Astrocyte (in vitro differentiated cells and primary cell): Measurements from ENCODE around the gene LMX1B. TPM values are rescaled to one million over a fixed set of nuclear protein-coding genes. Genes with fewer than 3 reads are reported as not detected.

Experiments used
- DNase-seq: peaks from one replicate; pipeline ENCODE4 v3.0.0-alpha.2; 2010; ENCODE audit warnings: low read depth
- FAIRE-seq: peaks from 2 replicates; lab custom pipeline; 2011; peaks lifted over from hg19 to GRCh38; lab: Jason Lieb, UNC
- H2AFZ ChIP-seq: 2 replicates; pipeline ENCODE4 v1.6.0; 2012; ENCODE audit warnings: low read depth, low read length, inconsistent platforms
- H3K27ac ChIP-seq: 2 replicates; pipeline ENCODE4 v1.5.1; 2011; ENCODE audit warnings: low read depth, low read length, inconsistent platforms
- H3K27me3 ChIP-seq: 2 replicates; pipeline ENCODE4 v1.6.0; 2011; ENCODE audit warnings: low read length, inconsistent platforms; ENCODE audit not compliant: insufficient read depth
- H3K36me3 ChIP-seq: 2 replicates; pipeline ENCODE4 v1.5.1; 2011; ENCODE audit warnings: low read length, inconsistent platforms; ENCODE audit not compliant: insufficient read depth
- H3K4me1 ChIP-seq: 2 replicates; pipeline ENCODE4 v1.5.1; 2011; ENCODE audit warnings: low read length, inconsistent platforms; ENCODE audit not compliant: insufficient read depth
- H3K4me2 ChIP-seq: 2 replicates; pipeline ENCODE4 v1.6.0; 2012; ENCODE audit warnings: low read length, inconsistent platforms
- H3K4me3 ChIP-seq: 2 replicates; pipeline ENCODE4 v1.5.1; 2011; ENCODE audit warnings: low read depth, mild to moderate bottlenecking, low read length, inconsistent platforms; ENCODE audit not compliant: insufficient read depth
- H3K79me2 ChIP-seq: 2 replicates; pipeline ENCODE4 v1.6.0; 2012; ENCODE audit warnings: mild to moderate bottlenecking, low read length, inconsistent platforms; ENCODE audit not compliant: insufficient read depth
- H3K9ac ChIP-seq: 2 replicates; pipeline ENCODE4 v1.6.0; 2012; ENCODE audit warnings: mild to moderate bottlenecking, low read length, inconsistent platforms
- H3K9me3 ChIP-seq: 2 replicates; pipeline ENCODE4 v1.5.1; 2012; ENCODE audit warnings: low read depth, mild to moderate bottlenecking, low read length, inconsistent platforms; ENCODE audit not compliant: insufficient read depth
- H4K20me1 ChIP-seq: 2 replicates; pipeline ENCODE4 v1.6.0; 2012; ENCODE audit warnings: low read length, inconsistent platforms; ENCODE audit not compliant: insufficient read depth
- H3K27ac Mint-ChIP-seq: one replicate; pipeline ENCODE4 v1.8.0; 2021; ENCODE audit warnings: mild to moderate bottlenecking, mixed read lengths; ENCODE audit not compliant: unreplicated experiment
- H3K27me3 Mint-ChIP-seq: one replicate; pipeline ENCODE4 v1.8.0; 2021; ENCODE audit warnings: low read depth, mixed read lengths; ENCODE audit not compliant: unreplicated experiment
- H3K36me3 Mint-ChIP-seq: one replicate; pipeline ENCODE4 v1.8.0; 2021; ENCODE audit warnings: low read depth, mixed read lengths; ENCODE audit not compliant: unreplicated experiment
- H3K4me1 Mint-ChIP-seq: one replicate; pipeline ENCODE4 v1.8.0; 2021; ENCODE audit warnings: low read depth, mixed read lengths; ENCODE audit not compliant: unreplicated experiment
- H3K4me3 Mint-ChIP-seq: one replicate; pipeline ENCODE4 v1.8.0; 2021; ENCODE audit warnings: mild to moderate bottlenecking, moderate library complexity, mixed read lengths; ENCODE audit not compliant: unreplicated experiment
- H3K9me3 Mint-ChIP-seq: one replicate; pipeline ENCODE4 v1.8.0; 2021; ENCODE audit warnings: mild to moderate bottlenecking, mixed read lengths; ENCODE audit not compliant: unreplicated experiment
- CTCF ChIP-seq: IDR thresholded peaks from 2 replicates; pipeline ENCODE4 v1.5.1; 2011; ENCODE audit warnings: low read depth, mild to moderate bottlenecking, inconsistent platforms, low read length, moderate library complexity; ENCODE audit not compliant: insufficient read depth
- EZH2 ChIP-seq: IDR thresholded peaks from 2 replicates; pipeline ENCODE4 v1.6.1; 2012; ENCODE audit warnings: mild to moderate bottlenecking, low read length, inconsistent platforms; ENCODE audit not compliant: insufficient read depth
- total RNA-seq: library from RNA; stranded (reverse); gene quantifications from 2 replicates; pipeline ENCODE4 v1.2.1, GENCODE V29; 2021

The LMX1B gene
- total RNA-seq, 1 donor from 2014 or later, result 0.45 TPM

GRCh38 chr9:126676685-126677143 lies 63.0 kb downstream of the LMX1B start:
- Mint-ChIP-seq H3K27me3 (peaks cover 64% of the 10 kb centered on the region), H3K4me3 (no peak overlapping the region), H3K36me3 (peaks cover 2% of the 10 kb centered on the region), H3K9me3 (peaks cover 5% of the 10 kb centered on the region), H3K4me1 (peaks cover 17% of the 10 kb centered on the region), H3K27ac (no peak overlapping the region)
- no peak for DNase-seq
- H3K9me3 ChIP-seq, result no peaks in the 10 kb centered on the region
- H3K36me3 ChIP-seq, result no peaks in the 10 kb centered on the region
- no peaks in the 10 kb centered on the region for H3K4me1 ChIP-seq
- no peak overlapping the region for H3K27ac ChIP-seq
- H3K79me2 ChIP-seq, result no peaks in the 10 kb centered on the region
- H4K20me1 ChIP-seq, result peaks cover 9% of the 10 kb centered on the region
- H2AFZ ChIP-seq, result no peak overlapping the region
- H3K4me3 ChIP-seq, result no peak overlapping the region
- H3K27me3 ChIP-seq, result peaks cover 53% of the 10 kb centered on the region
- FAIRE-seq, result no peak
- TF ChIP-seq CTCF (no peak), EZH2 (no peak)
- no peak overlapping the region for H3K4me2 ChIP-seq
- H3K9ac ChIP-seq, result no peak overlapping the region

- Histone ChIP-seq H3K9ac (no peak overlapping the region), H4K20me1 (peaks cover 9% of the 10 kb centered on the region), H3K79me2 (no peaks in the 10 kb centered on the region), H2AFZ (no peak overlapping the region), H3K4me1 (no peaks in the 10 kb centered on the region), H3K27me3 (peaks cover 59% of the 10 kb centered on the region), H3K27ac (no peak overlapping the region), H3K36me3 (no peaks in the 10 kb centered on the region), H3K4me3 (no peak overlapping the region), H3K9me3 (no peaks in the 10 kb centered on the region), H3K4me2 (no peak overlapping the region)
- Mint-ChIP-seq H3K4me1 (peaks cover 21% of the 10 kb centered on the region), H3K36me3 (peaks cover 4% of the 10 kb centered on the region), H3K27ac (peak overlapping the region; percentile 38), H3K9me3 (peaks cover 5% of the 10 kb centered on the region), H3K27me3 (peaks cover 67% of the 10 kb centered on the region), H3K4me3 (no peak overlapping the region)
- no peak for FAIRE-seq
- TF ChIP-seq CTCF (no peak), EZH2 (no peak)
- DNase-seq, result no peak
Measured at GRCh38 chr9:126677188-126678084, 63.7 kb downstream of the LMX1B start.

- Mint-ChIP-seq H3K27me3 (peaks cover 70% of the 10 kb centered on the region), H3K36me3 (peaks cover 7% of the 10 kb centered on the region), H3K9me3 (peaks cover 5% of the 10 kb centered on the region), H3K27ac (no peak overlapping the region), H3K4me3 (peak overlapping the region; percentile 50), H3K4me1 (peaks cover 21% of the 10 kb centered on the region)
- H3K27me3 ChIP-seq, result peaks cover 65% of the 10 kb centered on the region
- FAIRE-seq (no peak), DNase-seq (no peak)
- H3K4me3 ChIP-seq, result no peak overlapping the region
- H3K79me2 ChIP-seq, result no peaks in the 10 kb centered on the region
- no peak for TF ChIP-seq EZH2
- no peak for TF ChIP-seq CTCF
- peaks cover 9% of the 10 kb centered on the region for H4K20me1 ChIP-seq
- H3K4me1 ChIP-seq, result peaks cover 4% of the 10 kb centered on the region
- no peak overlapping the region for H3K4me2 ChIP-seq
- no peak overlapping the region for H2AFZ ChIP-seq
- H3K27ac ChIP-seq, result no peak overlapping the region
- H3K9ac ChIP-seq, result no peak overlapping the region
- no peaks in the 10 kb centered on the region for H3K36me3 ChIP-seq
- H3K9me3 ChIP-seq, result no peaks in the 10 kb centered on the region
Measured at GRCh38 chr9:126678989-126679388, 65.3 kb downstream of the LMX1B start.
